SJCRH30 (cell line): ENCODE results near the gene ABLIM3. TPM values are rescaled to one million over a fixed set of nuclear protein-coding genes. Genes with fewer than 3 reads are reported as not detected.

Experiments used
- DNase-seq, 2 experiments: peaks; one replicate each; pipeline ENCODE4 v3.0.0-alpha.2; 2015 to 2020
- H3K27ac ChIP-seq: fragments of 250-450 bp; sonication (Bioruptor Pico); 2 replicates; pipeline ENCODE4 v1.5.1; 2020; ENCODE audit warnings: mild to moderate bottlenecking, moderate library complexity
- H3K27me3 ChIP-seq: fragments of 250-450 bp; sonication (Bioruptor Pico); 2 replicates; pipeline ENCODE4 v1.5.1; 2020; ENCODE audit warnings: mild to moderate bottlenecking, moderate library complexity
- H3K36me3 ChIP-seq: fragments of 250-450 bp; sonication (Bioruptor Pico); 2 replicates; pipeline ENCODE4 v1.5.1; 2020; ENCODE audit warnings: mild to moderate bottlenecking, moderate library complexity
- H3K4me1 ChIP-seq: fragments of 250-450 bp; sonication (Bioruptor Pico); 2 replicates; pipeline ENCODE4 v1.5.1; 2020; ENCODE audit warnings: mild to moderate bottlenecking, moderate library complexity
- H3K4me3 ChIP-seq: fragments of 250-450 bp; sonication (Bioruptor Pico); 2 replicates; pipeline ENCODE4 v1.5.1; 2020; ENCODE audit warnings: mild to moderate bottlenecking, moderate library complexity
- H3K9me3 ChIP-seq: fragments of 250-450 bp; sonication (Bioruptor Pico); replicated peaks from 2 replicates; pipeline ENCODE4 v1.5.1; 2020; ENCODE audit warnings: mild to moderate bottlenecking, moderate library complexity
- total RNA-seq: library from RNA; depleted of rRNA; stranded (reverse); fragments of >200 nt; shearing (Covaris generic); gene quantifications from 2 replicates; pipeline ENCODE4 v1.2.3, GENCODE V29; 2014; rRNA removed

Gene ABLIM3
- 0.10 and 0.33 TPM in 2 replicates for total RNA-seq

DNA sequence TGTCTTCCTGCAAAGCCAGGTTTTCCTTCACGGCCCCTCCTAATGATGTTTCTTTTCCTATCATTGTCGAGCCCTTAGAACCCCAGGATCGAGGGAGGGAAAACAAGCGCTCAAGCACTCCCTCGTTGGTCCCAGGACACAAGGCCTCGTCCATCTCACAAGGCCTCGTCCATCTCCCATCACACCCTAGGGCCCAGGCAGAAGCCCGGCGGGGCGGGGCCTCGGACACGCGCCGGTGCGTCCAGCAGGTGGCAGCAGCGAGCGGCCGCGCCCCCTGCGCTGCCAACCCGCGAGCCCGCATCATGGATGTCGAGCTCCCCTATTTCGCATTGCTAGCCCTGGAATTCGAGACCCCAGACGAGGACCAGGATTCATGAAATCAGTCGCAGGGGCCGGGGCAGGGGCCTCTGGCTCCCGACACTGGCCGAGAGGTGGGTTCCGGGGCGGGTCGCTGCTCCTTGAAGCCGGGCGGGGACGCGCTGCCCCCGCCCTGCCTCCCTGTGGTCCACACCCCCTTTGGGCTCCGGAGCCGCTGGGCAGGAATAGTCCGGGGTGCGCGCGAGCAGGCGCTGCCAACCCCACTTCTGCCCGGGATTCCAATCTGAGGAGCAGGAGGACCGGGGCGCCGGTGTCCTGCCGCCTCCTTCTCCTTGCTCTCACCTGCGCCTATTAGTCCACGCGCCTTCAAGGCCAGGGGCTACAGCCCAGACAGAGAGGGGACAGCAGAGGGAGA, at the start of gene ABLIM3:
Gene ABLIM3 (plus strand): TSS at position 270 of the 733 bp plus-strand sequence. CDS start 603 bp downstream, outside the sequence.
- peak in 1 of 2 experiments; percentile 37 for DNase-seq
- no peaks in the 10 kb centered on the region for H3K4me1 ChIP-seq
- no peaks in the 10 kb centered on the region for H3K36me3 ChIP-seq
- H3K27ac ChIP-seq: no peak within 1 kb of the TSS
- H3K9me3 ChIP-seq: no peaks in the 10 kb centered on the region; the same call in 1 of the 2 replicates
- peaks cover 5% of the 10 kb centered on the region; the same call in 1 of the 2 replicates for H3K27me3 ChIP-seq
- 0 out of 2 replicates have a peak within 1 kb of the TSS, but pooled peaks have one; percentile 22 for H3K4me3 ChIP-seq

DNA sequence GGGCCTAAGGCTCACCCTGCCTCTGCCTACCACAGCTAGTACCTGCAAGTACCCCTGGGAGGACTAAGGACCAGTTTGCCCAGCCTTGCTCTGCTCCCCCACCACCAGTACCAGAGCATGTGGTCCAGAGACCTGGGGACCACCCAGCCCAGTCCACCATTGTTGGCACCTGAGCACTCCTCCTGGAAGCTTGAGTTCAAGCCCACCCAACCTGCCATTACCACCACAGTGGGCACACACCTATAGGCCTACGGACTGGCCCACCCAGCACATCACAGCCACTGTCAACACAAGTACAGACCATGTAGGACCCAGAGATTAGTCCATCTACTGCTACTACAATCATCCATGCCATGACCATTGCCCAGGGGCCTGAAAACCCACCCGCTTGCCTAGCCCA, 47.7 kb upstream of the ABLIM3 start:
- Histone ChIP-seq H3K27me3 (no peaks in the 10 kb centered on the region), H3K27ac (no peak overlapping the region), H3K4me3 (no peak overlapping the region), H3K9me3 (peaks cover 2% of the 10 kb centered on the region; the same call in 1 of the 2 replicates), H3K36me3 (no peaks in the 10 kb centered on the region), H3K4me1 (no peaks in the 10 kb centered on the region)
- DNase-seq: no peak

DNA sequence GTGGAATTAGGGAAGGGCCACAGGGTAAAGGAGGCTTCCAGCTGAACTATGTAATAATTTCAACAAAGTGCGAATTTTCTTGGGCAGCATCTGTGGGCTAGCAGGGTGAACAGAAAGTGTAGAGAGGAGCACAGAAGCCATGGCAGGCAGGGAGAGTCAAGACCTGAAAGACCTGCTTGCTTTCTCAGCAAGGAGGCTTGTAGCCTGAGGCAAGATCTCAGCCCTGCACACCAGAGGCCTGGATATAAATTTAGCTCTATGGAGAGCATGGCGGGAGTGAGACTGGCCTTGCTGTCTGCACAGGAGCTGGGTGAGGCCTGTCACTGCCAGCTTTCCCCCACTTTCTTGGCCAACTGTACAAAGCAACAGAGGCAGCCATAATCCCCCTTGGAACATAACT, 46.3 kb upstream of the ABLIM3 start:
- no peak overlapping the region for H3K4me3 ChIP-seq
- H3K36me3 ChIP-seq: no peaks in the 10 kb centered on the region
- no peaks in the 10 kb centered on the region for H3K27me3 ChIP-seq
- H3K4me1 ChIP-seq: no peaks in the 10 kb centered on the region
- DNase-seq: no peak
- no peak overlapping the region for H3K27ac ChIP-seq
- peaks cover 6% of the 10 kb centered on the region for H3K9me3 ChIP-seq

- no peaks in the 10 kb centered on the region for H3K27me3 ChIP-seq
- H3K4me1 ChIP-seq: no peaks in the 10 kb centered on the region
- no peak for DNase-seq
- peaks cover 7% of the 10 kb centered on the region for H3K9me3 ChIP-seq
- no peaks in the 10 kb centered on the region for H3K36me3 ChIP-seq
- no peak overlapping the region for H3K27ac ChIP-seq
- no peak overlapping the region for H3K4me3 ChIP-seq
Measured at GRCh38 chr5:149099920-149100319, 41.4 kb upstream of the ABLIM3 start.

DNA sequence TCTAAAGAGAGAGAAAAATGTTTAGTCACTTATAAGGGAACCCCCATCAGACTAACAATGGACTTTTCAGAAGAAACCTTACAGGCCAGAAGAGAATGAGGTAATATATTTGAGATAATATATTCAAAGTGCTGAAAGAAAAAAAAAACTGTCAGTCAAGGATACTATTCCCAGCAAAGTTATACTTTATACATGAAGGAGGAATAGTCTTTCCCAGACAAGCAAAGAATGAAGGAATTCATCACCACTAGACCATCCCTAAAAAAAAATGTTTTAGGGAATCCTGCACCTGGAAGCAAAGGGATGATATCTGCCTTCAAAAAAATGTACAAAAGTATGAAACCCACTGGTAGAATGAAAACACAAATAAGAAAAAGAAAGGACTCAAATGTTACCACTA, 41.0 kb upstream of the ABLIM3 start:
- H3K4me1 ChIP-seq: no peaks in the 10 kb centered on the region
- peaks cover 7% of the 10 kb centered on the region for H3K9me3 ChIP-seq
- no peaks in the 10 kb centered on the region for H3K27me3 ChIP-seq
- no peak for DNase-seq
- H3K4me3 ChIP-seq: no peak overlapping the region
- no peak overlapping the region for H3K27ac ChIP-seq
- H3K36me3 ChIP-seq: no peaks in the 10 kb centered on the region

DNA sequence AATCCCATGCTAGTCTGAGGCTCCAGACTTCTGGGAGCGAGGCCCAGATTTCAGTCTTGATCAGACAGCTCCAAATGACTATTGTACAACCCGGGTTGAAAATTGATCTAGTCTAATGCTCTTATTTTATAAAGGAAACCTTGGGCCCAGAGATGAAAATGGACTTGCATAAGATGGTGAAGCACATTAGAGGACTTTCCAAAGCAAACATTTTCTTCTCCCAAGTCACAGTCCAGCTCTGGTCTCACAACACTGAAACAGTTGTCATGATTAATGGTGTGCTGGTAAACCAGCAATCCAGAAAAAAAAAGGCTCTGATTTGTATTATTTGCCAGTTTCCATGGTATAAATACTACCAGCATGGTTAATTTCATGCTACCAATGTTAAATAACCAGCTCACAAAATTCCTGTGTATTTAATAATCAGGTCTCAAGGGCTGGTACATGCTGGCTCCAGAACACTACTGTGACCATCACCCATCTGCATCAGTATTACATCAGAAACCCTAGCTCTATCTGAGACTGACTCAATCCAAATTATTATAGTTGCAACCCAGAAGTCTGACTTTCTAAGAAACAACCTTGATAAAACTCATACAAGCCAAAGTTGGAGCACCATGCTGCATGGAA, 32.5 kb upstream of the ABLIM3 start:
- Histone ChIP-seq H3K4me1 (no peaks in the 10 kb centered on the region), H3K36me3 (no peaks in the 10 kb centered on the region)
- no peak for DNase-seq

GRCh38 chr5:149110406-149110805, 30.9 kb upstream of the ABLIM3 start:
- no peaks in the 10 kb centered on the region for H3K9me3 ChIP-seq
- H3K4me1 ChIP-seq: peaks cover 3% of the 10 kb centered on the region; the same call in 1 of the 2 replicates
- H3K4me3 ChIP-seq: no peak overlapping the region
- no peak overlapping the region for H3K27ac ChIP-seq
- H3K27me3 ChIP-seq: no peaks in the 10 kb centered on the region
- H3K36me3 ChIP-seq: no peaks in the 10 kb centered on the region
- no peak for DNase-seq

More for the DNA sequence above, 32.5 kb upstream of the ABLIM3 start:
- no peak overlapping the region for H3K27ac ChIP-seq
- no peak overlapping the region for H3K4me3 ChIP-seq
- H3K9me3 ChIP-seq: no peaks in the 10 kb centered on the region
- no peaks in the 10 kb centered on the region for H3K27me3 ChIP-seq

GRCh38 chr5:149113669-149114068, 27.6 kb upstream of the ABLIM3 start:
- DNase-seq: no peak
- H3K4me1 ChIP-seq: peaks cover 3% of the 10 kb centered on the region; the same call in 1 of the 2 replicates
- H3K36me3 ChIP-seq: no peaks in the 10 kb centered on the region
- H3K27me3 ChIP-seq: no peaks in the 10 kb centered on the region
- no peaks in the 10 kb centered on the region for H3K9me3 ChIP-seq
- H3K27ac ChIP-seq: no peak overlapping the region
- no peak overlapping the region for H3K4me3 ChIP-seq

DNA sequence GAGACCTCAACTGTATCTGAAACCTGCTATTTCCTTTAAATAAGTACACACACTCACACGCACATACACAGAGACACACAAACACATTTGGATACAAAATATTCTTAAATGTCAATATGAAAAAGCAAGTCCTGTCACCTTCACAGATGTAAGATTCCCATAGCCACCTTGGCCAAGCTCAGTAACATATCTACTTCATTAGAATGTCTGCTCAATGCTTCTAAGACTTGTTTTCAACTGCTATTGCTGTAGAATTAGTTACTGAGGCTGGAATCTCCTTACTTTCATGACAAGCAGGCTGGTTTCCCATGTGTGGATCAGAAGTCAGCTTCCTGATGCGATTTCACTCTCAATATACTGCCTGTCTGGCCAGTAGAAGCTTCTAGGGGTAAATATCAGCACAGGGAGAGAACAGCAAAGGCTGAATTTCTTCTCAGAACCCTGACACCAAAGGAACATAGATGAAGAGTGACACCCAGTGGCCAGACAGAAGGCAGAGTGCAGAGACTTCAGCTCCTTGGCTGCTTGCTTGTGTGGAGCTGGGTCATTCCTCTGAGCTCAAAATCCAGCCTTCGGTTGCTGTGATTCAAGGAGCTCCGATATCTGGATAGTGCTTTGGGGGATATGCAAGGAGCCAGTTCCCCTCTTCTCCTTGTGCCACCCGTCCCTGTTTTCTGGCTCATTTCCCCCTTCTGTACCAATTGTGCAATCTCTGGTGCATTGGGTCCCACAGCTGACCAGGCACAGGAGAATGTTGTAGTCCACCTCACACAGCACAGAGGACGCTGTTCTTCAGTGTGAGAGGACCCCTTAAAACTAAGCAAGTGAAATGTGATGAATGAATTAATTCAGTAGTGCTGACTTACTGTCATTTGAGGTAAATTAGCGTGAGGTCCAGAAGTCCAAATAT, 26.6 kb upstream of the ABLIM3 start:
- H3K27ac ChIP-seq: no peak overlapping the region

GRCh38 chr5:149117970-149118369, 23.3 kb upstream of the ABLIM3 start:
- no peaks in the 10 kb centered on the region for H3K9me3 ChIP-seq
- no peak overlapping the region for H3K4me3 ChIP-seq
- peaks cover 3% of the 10 kb centered on the region; the same call in 1 of the 2 replicates for H3K4me1 ChIP-seq
- no peak for DNase-seq
- no peak overlapping the region for H3K27ac ChIP-seq
- H3K27me3 ChIP-seq: no peaks in the 10 kb centered on the region
- no peaks in the 10 kb centered on the region for H3K36me3 ChIP-seq

More for the DNA sequence above, 26.6 kb upstream of the ABLIM3 start:
- DNase-seq: peak; percentile 54 to 85
- peaks cover 3% of the 10 kb centered on the region; the same call in 1 of the 2 replicates for H3K4me1 ChIP-seq
- no peaks in the 10 kb centered on the region for H3K27me3 ChIP-seq
- H3K9me3 ChIP-seq: no peaks in the 10 kb centered on the region
- no peaks in the 10 kb centered on the region for H3K36me3 ChIP-seq
- no peak overlapping the region for H3K4me3 ChIP-seq

DNA sequence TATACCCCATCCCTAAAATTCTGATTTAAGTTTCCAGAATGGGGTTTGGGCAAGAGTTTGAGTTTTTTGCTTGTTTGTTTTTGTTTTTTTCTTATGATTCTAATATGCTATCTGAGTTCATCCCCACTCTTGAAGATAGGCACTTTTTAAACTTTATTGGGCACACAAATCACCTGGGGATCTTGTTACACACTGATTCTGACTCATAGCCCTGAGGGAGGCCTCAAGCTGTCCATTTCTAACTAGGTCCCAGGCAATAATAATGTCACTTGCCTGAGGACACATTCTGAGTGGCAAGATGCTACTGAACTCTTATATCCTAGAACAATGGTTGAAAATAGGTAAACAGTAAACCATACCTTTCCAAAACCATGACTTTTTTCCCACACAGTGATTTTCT, 22.8 kb upstream of the ABLIM3 start:
- Histone ChIP-seq H3K27ac (no peak overlapping the region), H3K4me1 (peaks cover 3% of the 10 kb centered on the region; the same call in 1 of the 2 replicates)

GRCh38 chr5:149121145-149121544, 20.1 kb upstream of the ABLIM3 start:
- DNase-seq: no peak
- H3K4me3 ChIP-seq: no peak overlapping the region
- no peaks in the 10 kb centered on the region for H3K9me3 ChIP-seq
- peaks cover 3% of the 10 kb centered on the region; the same call in 1 of the 2 replicates for H3K27me3 ChIP-seq
- H3K36me3 ChIP-seq: no peaks in the 10 kb centered on the region
- no peaks in the 10 kb centered on the region for H3K4me1 ChIP-seq
- H3K27ac ChIP-seq: no peak overlapping the region

More for the DNA sequence above, 22.8 kb upstream of the ABLIM3 start:
- no peak for DNase-seq
- Histone ChIP-seq H3K9me3 (no peaks in the 10 kb centered on the region), H3K4me3 (no peak overlapping the region), H3K36me3 (no peaks in the 10 kb centered on the region), H3K27me3 (no peaks in the 10 kb centered on the region)

DNA sequence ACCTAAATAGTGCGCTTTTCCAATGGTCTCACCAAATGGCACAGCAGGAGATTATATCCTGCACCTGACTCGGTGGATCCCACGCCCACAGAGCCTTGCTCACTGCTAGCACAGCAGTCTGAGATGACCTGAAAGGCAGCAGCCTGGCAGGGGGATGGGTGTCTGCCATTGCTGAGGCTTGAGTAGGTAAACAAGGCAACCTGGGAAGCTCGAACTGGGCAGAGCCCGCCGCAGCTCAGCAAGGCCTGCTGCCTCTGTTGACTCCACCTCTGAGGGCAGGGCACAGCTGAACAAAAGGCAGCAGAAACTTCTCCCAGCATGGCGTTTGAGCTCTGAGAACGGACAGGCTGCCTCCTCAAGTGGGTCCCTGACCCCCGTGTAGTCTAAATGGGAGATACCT, 18.1 kb upstream of the ABLIM3 start:
- no peak overlapping the region for H3K27ac ChIP-seq
- H3K9me3 ChIP-seq: no peaks in the 10 kb centered on the region
- no peaks in the 10 kb centered on the region for H3K4me1 ChIP-seq
- no peak overlapping the region for H3K4me3 ChIP-seq
- no peaks in the 10 kb centered on the region for H3K36me3 ChIP-seq
- peaks cover 3% of the 10 kb centered on the region; the same call in 1 of the 2 replicates for H3K27me3 ChIP-seq
- DNase-seq: no peak

DNA sequence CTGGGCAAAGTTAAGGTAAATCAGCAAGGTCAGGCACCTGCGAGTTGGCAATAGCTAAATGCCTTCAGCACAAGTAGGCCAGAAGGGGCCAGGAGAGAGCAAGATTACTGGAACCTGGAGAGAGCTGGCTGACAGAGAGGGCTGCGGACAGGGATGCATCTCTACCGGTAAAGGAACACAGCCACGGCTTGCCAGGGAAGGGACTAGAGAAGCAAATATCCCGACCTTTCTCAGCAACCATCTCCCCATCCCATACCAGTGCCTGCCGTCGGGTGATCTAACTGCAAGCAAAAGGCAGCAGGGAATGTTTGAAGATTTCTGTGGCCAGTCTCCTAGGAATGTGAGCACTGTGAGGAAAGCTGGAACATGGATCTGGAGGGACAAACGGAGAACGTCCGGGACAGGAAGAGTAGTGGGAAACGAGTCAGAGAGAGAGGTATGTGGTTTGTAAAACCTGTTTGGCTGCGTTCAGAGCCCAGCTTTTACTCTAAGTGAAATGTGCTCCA, 15.9 kb upstream of the ABLIM3 start:
- Histone ChIP-seq H3K9me3 (no peaks in the 10 kb centered on the region), H3K27me3 (peaks cover 8% of the 10 kb centered on the region; the same call in 1 of the 2 replicates), H3K36me3 (no peaks in the 10 kb centered on the region), H3K4me3 (no peak overlapping the region), H3K4me1 (no peaks in the 10 kb centered on the region), H3K27ac (no peak overlapping the region)
- DNase-seq: no peak
